HFF-Myc (cell line): Measurements from ENCODE around the gene NDC80.
A peak's percentile ranks its signal among the peaks of the same experiment; 100 is the strongest.

Source experiments
- DNase-seq: peaks from one replicate; pipeline ENCODE4 v3.0.0-alpha.2; 2011; ENCODE audit warnings: low read depth; ENCODE audit errors: extremely low read depth
- H3K4me3 ChIP-seq: replicated peaks from 2 replicates; pipeline ENCODE4 v1.5.1; 2011; ENCODE audit warnings: low read depth, mild to moderate bottlenecking, control low read depth, low read length
- TF ChIP-seq, protein P1 (sequence below): IDR thresholded peaks from 2 replicates; pipeline ENCODE4 v1.5.1; 2012; ENCODE audit warnings: mild to moderate bottlenecking, low read depth, low read length, control low read depth; ENCODE audit errors: missing control alignments

Gene NDC80

DNA sequence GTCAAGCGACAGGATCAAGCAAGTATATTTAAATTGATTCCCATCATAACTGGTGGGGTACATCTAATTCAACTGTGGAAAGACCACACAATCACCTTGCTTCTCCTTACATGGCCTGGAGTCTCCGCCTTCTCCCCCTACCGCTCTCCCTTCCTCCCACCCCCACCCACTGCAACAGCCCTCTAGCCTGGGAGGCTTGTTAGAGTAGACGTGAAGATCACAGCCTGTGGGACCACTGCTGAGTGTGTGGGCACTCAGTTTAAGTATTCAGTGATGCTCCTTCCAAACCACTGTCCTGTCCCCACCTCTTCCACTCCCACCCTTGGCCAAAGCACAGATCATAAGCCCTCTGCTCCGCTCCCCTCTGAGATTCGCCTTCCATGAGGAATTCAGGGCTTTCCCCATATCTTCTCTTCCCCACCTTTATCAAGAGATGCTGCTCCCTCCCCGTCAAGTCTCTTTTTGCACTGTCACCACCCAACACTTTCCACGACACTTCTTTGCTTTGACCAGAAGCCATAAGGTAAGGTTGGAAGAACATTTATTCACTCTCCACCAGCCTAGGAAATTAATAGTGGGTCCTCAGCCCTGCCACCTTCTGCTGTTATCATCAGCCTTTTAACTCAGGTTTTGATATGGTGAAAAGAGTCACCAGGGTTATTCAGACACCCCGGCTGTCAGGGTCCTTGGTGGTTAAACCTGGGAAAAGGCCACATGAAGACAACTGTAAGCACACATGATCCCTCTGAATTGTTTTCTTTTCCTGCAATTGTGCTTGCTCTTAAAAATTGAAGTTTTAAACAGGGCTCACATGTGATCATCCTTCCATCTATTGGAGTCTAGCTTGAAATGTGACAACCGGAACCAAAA lies 1.8 kb upstream of the NDC80 start:
- peak overlapping the region; percentile 77 for H3K4me3 ChIP-seq
- DNase-seq, result no peak
- TF ChIP-seq, protein P1, sequence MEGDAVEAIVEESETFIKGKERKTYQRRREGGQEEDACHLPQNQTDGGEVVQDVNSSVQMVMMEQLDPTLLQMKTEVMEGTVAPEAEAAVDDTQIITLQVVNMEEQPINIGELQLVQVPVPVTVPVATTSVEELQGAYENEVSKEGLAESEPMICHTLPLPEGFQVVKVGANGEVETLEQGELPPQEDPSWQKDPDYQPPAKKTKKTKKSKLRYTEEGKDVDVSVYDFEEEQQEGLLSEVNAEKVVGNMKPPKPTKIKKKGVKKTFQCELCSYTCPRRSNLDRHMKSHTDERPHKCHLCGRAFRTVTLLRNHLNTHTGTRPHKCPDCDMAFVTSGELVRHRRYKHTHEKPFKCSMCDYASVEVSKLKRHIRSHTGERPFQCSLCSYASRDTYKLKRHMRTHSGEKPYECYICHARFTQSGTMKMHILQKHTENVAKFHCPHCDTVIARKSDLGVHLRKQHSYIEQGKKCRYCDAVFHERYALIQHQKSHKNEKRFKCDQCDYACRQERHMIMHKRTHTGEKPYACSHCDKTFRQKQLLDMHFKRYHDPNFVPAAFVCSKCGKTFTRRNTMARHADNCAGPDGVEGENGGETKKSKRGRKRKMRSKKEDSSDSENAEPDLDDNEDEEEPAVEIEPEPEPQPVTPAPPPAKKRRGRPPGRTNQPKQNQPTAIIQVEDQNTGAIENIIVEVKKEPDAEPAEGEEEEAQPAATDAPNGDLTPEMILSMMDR, result no peak

DNA sequence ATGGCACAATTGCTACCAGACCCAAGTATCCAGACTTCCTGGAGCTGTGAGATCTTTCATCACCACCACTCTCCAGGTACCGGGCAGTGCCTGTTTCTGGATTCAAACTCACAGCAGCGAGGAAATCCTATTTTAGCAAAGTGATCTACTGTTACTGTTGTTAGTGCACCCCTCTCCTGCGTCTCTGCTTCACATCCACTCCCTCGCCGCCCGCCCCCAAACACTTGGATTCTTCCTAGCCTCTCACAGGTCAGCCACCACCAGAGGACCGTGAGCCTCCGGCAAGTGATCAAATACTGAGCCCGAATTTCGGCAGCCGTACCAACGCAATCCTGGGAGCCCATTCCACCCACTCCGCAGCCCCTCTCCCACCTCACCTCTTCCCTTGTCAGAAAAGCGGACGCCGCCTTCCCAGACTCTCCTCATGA lies 571 bp upstream of the NDC80 start:
- TF ChIP-seq, protein P1, result no peak
- DNase-seq, result peak; percentile 24
- H3K4me3 ChIP-seq, result peak overlapping the region; percentile 77

DNA sequence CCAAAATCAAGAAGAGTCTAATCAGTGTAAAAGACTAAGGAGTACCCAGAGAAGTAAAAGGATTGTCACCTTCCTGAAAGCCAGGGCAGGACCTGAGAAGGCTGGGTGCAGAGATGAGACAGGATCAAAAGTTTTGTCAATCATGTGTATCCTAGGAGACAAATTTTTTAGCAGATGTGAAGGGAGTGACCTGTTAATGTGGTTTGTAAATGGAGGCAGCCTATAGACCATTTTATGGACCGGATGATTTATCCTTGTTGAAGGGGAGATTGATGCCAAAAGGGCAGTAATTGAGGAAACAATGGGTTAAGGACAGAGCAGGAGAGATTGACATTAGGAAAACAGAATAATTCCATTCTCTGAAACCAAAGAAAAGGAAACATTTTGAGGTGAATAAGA lies 813 bp downstream of the NDC80 start:
- H3K4me3 ChIP-seq, result peak overlapping the region; percentile 77
- DNase-seq, result no peak
- TF ChIP-seq, protein P1, result no peak

DNA sequence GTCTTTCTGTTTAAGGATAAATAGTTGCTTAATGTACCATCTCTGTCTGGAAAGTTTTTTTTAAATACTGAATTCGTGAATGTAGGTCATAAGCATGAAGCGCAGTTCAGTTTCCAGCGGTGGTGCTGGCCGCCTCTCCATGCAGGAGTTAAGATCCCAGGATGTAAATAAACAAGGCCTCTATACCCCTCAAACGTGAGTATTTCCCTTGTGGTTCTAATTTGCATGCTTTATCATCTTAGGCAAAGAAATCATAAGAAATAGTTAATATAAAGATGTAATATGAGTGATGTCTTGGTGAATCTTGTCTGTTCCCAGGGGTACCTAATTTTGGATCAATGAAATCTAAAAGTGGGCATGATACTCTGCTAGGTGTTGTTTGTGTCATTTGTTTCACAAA lies 1.5 kb downstream of the NDC80 start:
- TF ChIP-seq, protein P1, result no peak
- no peak for DNase-seq
- peak overlapping the region; percentile 77 for H3K4me3 ChIP-seq

DNA sequence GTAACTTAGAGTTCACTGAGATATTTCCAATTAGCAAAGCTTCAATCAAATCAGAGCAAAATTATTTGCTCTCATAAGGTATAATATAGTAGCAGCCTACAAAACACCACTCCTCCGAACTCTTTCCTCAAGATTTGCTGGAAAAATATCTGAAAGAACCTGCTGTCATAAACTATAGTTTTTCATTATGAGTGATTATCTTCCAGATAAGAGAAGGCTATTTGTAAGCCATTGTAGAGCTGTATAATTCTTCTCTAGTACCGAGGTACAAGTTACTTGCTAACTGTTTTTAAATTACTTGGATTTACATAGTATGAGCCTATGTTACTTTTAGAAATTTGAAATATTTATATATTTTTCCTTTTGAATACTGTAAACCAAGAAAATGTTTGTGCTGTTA lies 2.1 kb downstream of the NDC80 start:
- no peak for DNase-seq
- H3K4me3 ChIP-seq, result peak overlapping the region; percentile 77
- TF ChIP-seq, protein P1, result no peak

DNA sequence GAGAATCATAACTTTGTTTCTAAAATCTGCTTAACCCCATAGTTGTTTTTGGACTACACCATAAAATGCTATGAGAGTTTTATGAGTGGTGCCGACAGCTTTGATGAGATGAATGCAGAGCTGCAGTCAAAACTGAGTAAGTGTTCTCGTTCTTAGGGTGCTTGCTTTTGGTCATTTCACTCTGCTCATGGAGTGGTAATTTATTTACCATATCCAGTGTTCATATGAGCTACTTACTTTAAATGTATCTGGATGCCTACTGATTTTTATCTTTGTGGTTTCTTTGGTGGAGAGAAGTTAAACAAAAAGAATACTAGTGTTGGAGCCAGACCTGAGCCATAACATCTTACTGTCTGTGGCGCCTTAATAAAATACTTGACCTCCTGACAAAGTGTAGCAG lies 16.4 kb downstream of the NDC80 start:
- DNase-seq, result no peak
- TF ChIP-seq, protein P1, result no peak
- H3K4me3 ChIP-seq, result no peak overlapping the region
